Measurements from ENCODE around the gene CEP97.

DNA sequence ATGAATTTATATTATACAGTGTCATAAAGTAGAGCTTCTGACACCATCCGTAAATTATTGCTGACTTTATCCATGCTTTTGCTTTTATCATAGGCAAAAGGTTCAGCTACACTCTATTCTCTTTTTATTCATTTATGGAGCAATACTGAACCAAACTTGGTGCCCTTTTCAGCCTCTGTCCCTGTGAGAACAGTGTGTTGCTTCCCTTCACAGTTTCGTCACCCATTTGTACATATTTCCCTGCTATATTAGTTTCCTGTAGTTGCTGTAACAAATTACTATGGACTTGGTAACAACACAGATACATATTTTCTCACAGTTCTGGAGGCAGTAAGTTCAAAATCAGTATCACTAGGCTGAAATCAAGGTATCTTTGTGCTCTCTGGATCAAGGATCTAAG, 35.1 kb upstream of the CEP97 start:
- TF ChIP-seq, protein P1, sequence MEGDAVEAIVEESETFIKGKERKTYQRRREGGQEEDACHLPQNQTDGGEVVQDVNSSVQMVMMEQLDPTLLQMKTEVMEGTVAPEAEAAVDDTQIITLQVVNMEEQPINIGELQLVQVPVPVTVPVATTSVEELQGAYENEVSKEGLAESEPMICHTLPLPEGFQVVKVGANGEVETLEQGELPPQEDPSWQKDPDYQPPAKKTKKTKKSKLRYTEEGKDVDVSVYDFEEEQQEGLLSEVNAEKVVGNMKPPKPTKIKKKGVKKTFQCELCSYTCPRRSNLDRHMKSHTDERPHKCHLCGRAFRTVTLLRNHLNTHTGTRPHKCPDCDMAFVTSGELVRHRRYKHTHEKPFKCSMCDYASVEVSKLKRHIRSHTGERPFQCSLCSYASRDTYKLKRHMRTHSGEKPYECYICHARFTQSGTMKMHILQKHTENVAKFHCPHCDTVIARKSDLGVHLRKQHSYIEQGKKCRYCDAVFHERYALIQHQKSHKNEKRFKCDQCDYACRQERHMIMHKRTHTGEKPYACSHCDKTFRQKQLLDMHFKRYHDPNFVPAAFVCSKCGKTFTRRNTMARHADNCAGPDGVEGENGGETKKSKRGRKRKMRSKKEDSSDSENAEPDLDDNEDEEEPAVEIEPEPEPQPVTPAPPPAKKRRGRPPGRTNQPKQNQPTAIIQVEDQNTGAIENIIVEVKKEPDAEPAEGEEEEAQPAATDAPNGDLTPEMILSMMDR (IDR thresholded peaks at IDR 0.05; ENCODE audit: low read depth, low read length), result no peak
- TF ChIP-seq EZH2phosphoT487 (IDR thresholded peaks at IDR 0.05; ENCODE audit: low read depth), result no peak

Measured in OCI-LY3 (cell line).